Measurements from ENCODE around the gene ADAM8. TPM values are rescaled to one million over a fixed set of nuclear protein-coding genes. Genes with fewer than 3 reads are reported as not detected.

The ADAM8 gene
- total RNA-seq: 4.0 TPM

DNA sequence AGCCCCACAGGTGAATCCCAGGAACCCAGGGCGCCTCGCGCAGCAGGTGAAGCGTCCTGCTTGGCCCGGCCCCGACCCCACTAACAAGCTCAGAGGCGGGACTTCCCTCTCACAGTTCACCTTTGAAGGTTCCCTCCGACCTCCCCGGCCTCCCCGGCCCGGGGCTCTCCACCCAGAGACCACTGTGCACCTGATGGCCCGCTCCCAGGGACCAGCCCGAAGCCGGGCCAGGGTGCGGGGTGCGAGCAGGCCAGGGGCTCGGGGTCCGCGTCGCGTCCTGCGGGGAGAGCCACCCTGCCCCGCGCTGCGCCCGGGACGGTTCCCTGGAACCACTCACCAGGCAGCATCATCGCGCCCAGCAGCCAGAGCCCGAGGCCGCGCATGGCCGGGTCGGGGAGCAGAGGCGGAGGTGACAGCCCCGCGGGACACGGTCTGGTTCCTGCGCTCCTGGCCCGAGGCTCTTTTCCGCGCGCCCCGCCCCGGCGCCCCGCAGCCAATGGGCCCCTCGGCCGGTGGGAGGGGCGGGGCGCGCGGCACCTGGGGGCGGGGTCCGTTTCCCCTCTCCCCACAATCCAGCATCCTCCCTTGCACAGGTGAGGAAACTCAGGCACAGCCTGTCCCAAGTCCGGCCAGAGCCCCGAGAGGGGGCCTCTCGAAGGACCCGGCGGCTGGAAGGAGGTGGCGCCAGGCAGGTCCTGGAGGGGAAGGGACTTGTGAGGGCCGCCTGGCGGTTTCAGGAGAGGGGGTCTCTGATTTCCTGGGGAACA, at the start of gene ADAM8:
Gene ADAM8, minus strand, starts transcription at position 434 of the 767 bp plus-strand sequence. Its CDS starts 51 bp downstream, at position 383.

DNA sequence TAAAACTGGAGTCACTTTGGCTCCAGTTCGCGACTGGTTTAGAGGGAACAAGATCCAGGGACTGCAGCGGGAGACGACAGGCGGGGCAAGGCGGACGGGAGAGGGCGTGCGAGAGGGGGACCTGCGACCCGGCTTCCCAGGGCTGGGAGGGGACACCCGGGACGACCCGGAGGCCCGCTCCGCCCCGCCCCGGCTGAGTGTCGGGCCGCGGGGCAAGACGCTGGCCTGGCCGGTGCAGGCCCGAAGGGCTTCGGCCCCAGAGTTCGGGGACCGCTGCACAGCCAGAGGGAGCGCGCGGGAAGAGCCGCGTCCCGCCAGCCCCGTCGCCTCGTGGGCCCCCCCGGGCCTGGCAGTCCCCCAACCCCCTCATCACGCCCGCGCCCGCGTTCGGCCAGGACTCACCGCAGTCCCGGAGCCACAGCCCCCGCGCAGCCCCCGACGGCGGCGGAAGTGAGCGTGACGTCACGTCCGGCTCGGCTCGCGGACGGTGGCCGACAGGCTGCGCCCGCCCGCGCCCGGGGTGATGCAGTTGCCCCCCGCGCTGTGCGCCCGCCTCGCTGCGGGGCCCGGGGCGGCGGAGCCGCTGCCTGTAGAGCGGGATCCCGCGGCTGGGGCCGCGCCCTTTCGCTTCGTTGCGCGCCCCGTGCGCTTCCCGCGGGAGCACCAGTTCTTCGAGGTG, 31.9 kb upstream of the ADAM8 start, which contains the start of the genes TUBGCP2 and ZNF511:
Gene TUBGCP2, minus strand, starts transcription at position 452 of the 679 bp plus-strand sequence. CDS start 5,931 bp downstream, outside the sequence.
Gene ZNF511, plus strand, starts transcription at position 494 of the 679 bp plus-strand sequence. Its CDS starts 30 bp downstream, at position 524.

DNA sequence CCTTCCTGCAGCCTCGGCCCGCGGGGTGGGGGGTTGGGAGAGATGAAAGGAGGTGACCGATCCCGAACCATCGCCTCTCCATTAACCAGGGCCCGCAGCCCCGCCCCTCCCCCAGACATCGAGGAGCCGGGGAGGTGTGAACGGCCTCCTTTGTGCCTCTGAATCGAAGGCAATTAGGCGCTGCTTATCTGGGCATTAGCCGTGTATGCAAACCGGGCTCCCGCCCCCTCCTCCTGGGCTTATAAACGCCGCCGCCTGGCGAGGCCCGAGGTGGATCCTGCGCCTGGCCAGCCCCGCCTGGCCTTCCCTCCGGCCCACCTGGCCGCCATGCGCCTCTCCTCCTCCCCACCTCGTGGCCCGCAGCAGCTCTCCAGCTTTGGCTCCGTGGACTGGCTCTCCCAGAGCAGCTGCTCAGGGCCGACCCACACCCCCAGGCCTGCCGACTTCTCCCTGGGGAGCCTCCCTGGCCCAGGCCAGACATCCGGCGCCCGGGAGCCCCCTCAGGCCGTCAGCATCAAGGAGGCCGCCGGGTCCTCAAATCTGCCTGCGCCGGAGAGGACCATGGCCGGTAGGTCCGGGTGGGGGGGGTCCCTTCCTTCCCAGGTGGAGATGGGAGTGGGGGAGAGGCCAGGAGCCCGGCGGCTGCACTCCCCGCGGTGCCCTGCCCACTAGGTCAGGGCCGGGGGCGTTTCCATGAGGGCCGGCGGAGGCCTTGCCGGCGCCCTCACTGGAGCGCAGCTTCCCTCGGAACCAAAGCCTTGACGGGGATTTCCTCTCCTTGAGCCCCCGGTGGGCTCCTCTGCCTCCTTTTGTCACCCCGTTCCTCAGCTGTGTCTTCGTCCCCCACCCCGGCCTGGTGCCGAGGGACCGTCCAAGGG, 38.8 kb downstream of the ADAM8 start, which contains the start of gene VENTX:
Gene VENTX, plus strand, starts transcription at position 268 of the 878 bp plus-strand sequence. Its CDS starts 60 bp downstream, at position 328.

DNA sequence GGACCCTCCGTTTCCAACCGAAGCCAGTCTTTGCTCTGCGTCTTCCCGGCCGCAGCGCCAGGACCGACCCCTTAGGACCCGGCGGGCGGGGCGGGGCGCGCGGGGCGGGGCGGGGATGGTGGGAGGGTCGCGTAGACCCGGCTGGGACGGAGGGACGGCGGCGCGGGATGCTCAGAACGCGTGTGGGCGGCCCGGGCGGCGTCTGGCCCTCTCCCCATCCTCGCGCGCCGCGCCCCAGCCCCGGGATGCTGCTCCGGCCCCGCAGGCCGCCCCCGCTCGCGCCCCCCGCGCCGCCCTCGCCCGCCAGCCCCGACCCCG, 46.7 kb downstream of the ADAM8 start, which contains the start of gene UTF1:
Gene UTF1, plus strand, starts transcription at position 174 of the 318 bp plus-strand sequence. Its CDS starts 72 bp downstream, at position 246.

Other genes with a start within 250 kb of the ADAM8 start
- 5.4 TPM for gene ADGRA1, start 188.9 kb downstream of the ADAM8 start, total RNA-seq
- gene KNDC1, start 116.6 kb downstream of the ADAM8 start, total RNA-seq: 8.6 TPM
- not detected for gene UTF1, start 46.7 kb downstream of the ADAM8 start, total RNA-seq
- 0.22 TPM for gene VENTX, start 39.0 kb downstream of the ADAM8 start, total RNA-seq
- gene TUBGCP2, start 32.0 kb upstream of the ADAM8 start, total RNA-seq: 71.5 TPM
- gene ZNF511, start 32.0 kb upstream of the ADAM8 start, total RNA-seq: 15.3 TPM
- gene CALY, start 60.0 kb upstream of the ADAM8 start, total RNA-seq: 3.0 TPM
- 2.0 TPM for gene PRAP1, start 70.5 kb upstream of the ADAM8 start, total RNA-seq
- 7.3 TPM for gene FUOM, start 81.2 kb upstream of the ADAM8 start, total RNA-seq
- 48.3 TPM for gene ECHS1, start 96.5 kb upstream of the ADAM8 start, total RNA-seq
- gene PAOX, start 102.4 kb upstream of the ADAM8 start, total RNA-seq: 10.3 TPM
- gene MTG1, start 117.3 kb upstream of the ADAM8 start, total RNA-seq: 42.4 TPM
- gene SPRN, start 147.8 kb upstream of the ADAM8 start, total RNA-seq: 3.8 TPM
- gene SCART1, start 177.1 kb upstream of the ADAM8 start, total RNA-seq: 2.9 TPM

Data from camera-type eye (tissue), 1 donor.